ENCODE results near the gene BICC1. TPM values are rescaled to one million over a fixed set of nuclear protein-coding genes. Genes with fewer than 3 reads are reported as not detected.

The BICC1 gene
- total RNA-seq, 4 donors from 2014 or later, result 9.3 to 20.8 (median 12.5) TPM

DNA sequence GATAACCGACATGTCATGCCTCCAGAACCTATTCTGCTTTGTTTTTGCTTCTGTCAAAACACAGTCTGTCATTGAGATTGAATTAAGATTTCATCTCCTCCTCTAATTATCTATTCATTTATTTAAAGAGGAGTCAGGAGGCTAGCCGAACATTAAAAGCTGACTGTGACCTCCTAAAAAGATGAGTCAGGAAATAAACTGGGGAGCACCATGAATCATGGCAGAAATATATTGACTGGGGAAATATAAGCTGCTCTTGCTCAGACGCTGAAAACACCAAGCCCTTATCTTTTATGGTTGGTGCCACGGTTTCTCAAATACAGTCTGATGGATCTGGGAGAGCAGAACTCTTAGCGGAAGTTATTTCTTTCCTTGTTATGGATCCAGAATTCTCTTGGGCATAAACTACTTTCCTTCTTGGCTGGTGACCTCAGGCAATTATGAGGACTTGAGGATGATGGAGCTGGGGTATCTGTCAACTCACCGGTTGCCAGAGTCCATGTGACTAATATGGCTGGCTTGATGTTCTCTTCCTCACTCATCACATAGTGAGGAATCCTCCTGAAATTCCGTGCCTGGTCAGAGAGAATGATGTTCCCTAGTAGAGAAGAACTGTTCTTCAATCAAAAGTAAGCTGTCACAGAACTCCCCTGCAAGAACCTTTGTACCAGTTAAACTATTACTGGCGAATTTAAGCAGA lies 356.2 kb downstream of the BICC1 start:
- 81 to 86% methylated on average over 8 of the region's 8 CpGs for WGBS, 2 donors
- intact Hi-C loops (cut with DNase I), result no loop called here
- TF ChIP-seq, protein P1, sequence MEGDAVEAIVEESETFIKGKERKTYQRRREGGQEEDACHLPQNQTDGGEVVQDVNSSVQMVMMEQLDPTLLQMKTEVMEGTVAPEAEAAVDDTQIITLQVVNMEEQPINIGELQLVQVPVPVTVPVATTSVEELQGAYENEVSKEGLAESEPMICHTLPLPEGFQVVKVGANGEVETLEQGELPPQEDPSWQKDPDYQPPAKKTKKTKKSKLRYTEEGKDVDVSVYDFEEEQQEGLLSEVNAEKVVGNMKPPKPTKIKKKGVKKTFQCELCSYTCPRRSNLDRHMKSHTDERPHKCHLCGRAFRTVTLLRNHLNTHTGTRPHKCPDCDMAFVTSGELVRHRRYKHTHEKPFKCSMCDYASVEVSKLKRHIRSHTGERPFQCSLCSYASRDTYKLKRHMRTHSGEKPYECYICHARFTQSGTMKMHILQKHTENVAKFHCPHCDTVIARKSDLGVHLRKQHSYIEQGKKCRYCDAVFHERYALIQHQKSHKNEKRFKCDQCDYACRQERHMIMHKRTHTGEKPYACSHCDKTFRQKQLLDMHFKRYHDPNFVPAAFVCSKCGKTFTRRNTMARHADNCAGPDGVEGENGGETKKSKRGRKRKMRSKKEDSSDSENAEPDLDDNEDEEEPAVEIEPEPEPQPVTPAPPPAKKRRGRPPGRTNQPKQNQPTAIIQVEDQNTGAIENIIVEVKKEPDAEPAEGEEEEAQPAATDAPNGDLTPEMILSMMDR (IDR thresholded peaks at IDR 0.05), result no peak
- no peak for TF ChIP-seq POLR2A (IDR thresholded peaks at IDR 0.05)

DNA sequence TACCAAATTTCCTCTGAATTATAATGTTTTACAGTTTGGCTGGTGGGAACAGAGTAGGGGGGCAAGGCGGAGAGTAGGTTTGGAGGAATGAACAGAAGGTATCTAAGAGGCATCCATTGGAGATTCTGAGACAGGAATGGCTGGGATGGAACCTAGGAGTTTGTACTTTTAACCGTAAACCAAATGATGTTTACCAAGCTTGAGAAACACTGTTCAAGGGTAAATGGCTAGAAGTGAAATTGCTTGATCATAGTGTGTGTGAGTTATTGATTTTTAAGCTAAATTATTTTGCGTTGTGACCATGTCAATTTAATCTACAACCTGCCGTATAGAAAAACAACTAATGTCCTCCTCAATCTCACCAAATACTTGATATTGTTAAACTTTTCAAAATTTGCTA lies 357.4 kb downstream of the BICC1 start:
- intact Hi-C loops (cut with DNase I), result no loop called here
- TF ChIP-seq, protein P1 (IDR thresholded peaks at IDR 0.05), result no peak
- TF ChIP-seq POLR2A (IDR thresholded peaks at IDR 0.05), result no peak
- Histone ChIP-seq H3K4me3 (replicated peaks in 1 of 3) (no peak overlapping the region), H3K27me3 (no peaks in the 10 kb centered on the region), H3K9me3 (no peaks in the 10 kb centered on the region), H3K27ac (no peak overlapping the region), H3K36me3 (no peaks in the 10 kb centered on the region), H3K4me1 (no peaks in the 10 kb centered on the region)
- WGBS, 2 donors, result 97 to 99% methylated on average over 4 of the region's 4 CpGs
- DNase-seq, result no peak

More for the DNA sequence above, 356.2 kb downstream of the BICC1 start:
- H3K27me3 ChIP-seq, result no peaks in the 10 kb centered on the region
- DNase-seq, result no peak
- H3K36me3 ChIP-seq, result no peaks in the 10 kb centered on the region
- no peaks in the 10 kb centered on the region for H3K4me1 ChIP-seq
- no peaks in the 10 kb centered on the region for H3K9me3 ChIP-seq
- H3K27ac ChIP-seq, result no peak overlapping the region
- no peak overlapping the region for H3K4me3 ChIP-seq (replicated peaks in 1 of 3)

GRCh38 chr10:58873161-58873560 lies 360.5 kb downstream of the BICC1 start:
- WGBS, 2 donors, result 66 to 75% methylated on average over 2 of the region's 2 CpGs
- intact Hi-C loops (cut with DNase I), result no loop called here
- TF ChIP-seq, protein P1 (IDR thresholded peaks at IDR 0.05), result no peak
- TF ChIP-seq POLR2A (IDR thresholded peaks at IDR 0.05), result no peak

More at GRCh38 chr10:58873161-58873560, 360.5 kb downstream of the BICC1 start:
- DNase-seq, result no peak
- H3K4me1 ChIP-seq, result no peaks in the 10 kb centered on the region
- H3K27me3 ChIP-seq, result no peaks in the 10 kb centered on the region
- H3K27ac ChIP-seq, result no peak overlapping the region
- H3K9me3 ChIP-seq, result no peaks in the 10 kb centered on the region
- no peak overlapping the region for H3K4me3 ChIP-seq (replicated peaks in 1 of 3)
- H3K36me3 ChIP-seq, result no peaks in the 10 kb centered on the region

Other genes starting within 250 kb of the BICC1 start
- 10 to 100 TPM in 1 of 4 donors, 1 to 10 TPM in 3; 6.3 to 11.7 (median 8.5) TPM for gene IPMK, start 245.0 kb upstream of the BICC1 start, total RNA-seq
- gene CISD1, start 243.7 kb upstream of the BICC1 start, total RNA-seq, result 10 to 100 TPM; 12.1 to 32.4 (median 29.0) TPM
- 10 to 100 TPM; 11.3 to 25.4 (median 18.7) TPM for gene UBE2D1, start 177.9 kb upstream of the BICC1 start, total RNA-seq
- gene TFAM, start 127.5 kb upstream of the BICC1 start, total RNA-seq, result 10 to 100 TPM; 23.1 to 33.8 (median 32.2) TPM

All from thyroid gland (tissue), 4 donors.